ENCODE results near the gene CXCL12. TPM values are rescaled to one million over a fixed set of nuclear protein-coding genes. Genes with fewer than 3 reads are reported as not detected.

Gene CXCL12
- total and polyA plus RNA-seq, 4 donors, result 23.7 to 91.4 (median 51.8) TPM

GRCh38 chr10:44413416-44413815 lies 28.5 kb upstream of the CXCL12 start:
- peaks cover 0 to 16% (median 3%) of the 10 kb centered on the region in 4 donors for H3K9me3 ChIP-seq (ENCODE audit: control insufficient read depth in 4 of 4, insufficient read depth in 3 of 4, low read length in 3 of 4)
- ATAC-seq (ENCODE audit: insufficient read depth, low FRiP score), result no peak
- no peak overlapping the region for H3K27ac ChIP-seq (ENCODE audit: low read depth in 1 of 2, low read length in 1 of 2)
- H3K27me3 ChIP-seq (ENCODE audit: control insufficient read depth in 3 of 3, insufficient read depth in 3 of 3, low read length in 2 of 3), result no peaks in the 10 kb centered on the region
- 82 to 96% methylated on average over 1 of the region's 1 CpG for WGBS, 2 donors
- no peak for DNase-seq
- H3K36me3 ChIP-seq (ENCODE audit: control insufficient read depth in 4 of 4, insufficient read depth in 4 of 4, low read length in 4 of 4), result no peaks in the 10 kb centered on the region
- H3K4me1 ChIP-seq (ENCODE audit: control insufficient read depth in 5 of 5, insufficient read depth in 5 of 5, low read length in 5 of 5), result peaks cover 0 to 15% (median 0%) of the 10 kb centered on the region in 5 donors
- H3K4me3 ChIP-seq, result no peak overlapping the region
- TF ChIP-seq, protein P1, sequence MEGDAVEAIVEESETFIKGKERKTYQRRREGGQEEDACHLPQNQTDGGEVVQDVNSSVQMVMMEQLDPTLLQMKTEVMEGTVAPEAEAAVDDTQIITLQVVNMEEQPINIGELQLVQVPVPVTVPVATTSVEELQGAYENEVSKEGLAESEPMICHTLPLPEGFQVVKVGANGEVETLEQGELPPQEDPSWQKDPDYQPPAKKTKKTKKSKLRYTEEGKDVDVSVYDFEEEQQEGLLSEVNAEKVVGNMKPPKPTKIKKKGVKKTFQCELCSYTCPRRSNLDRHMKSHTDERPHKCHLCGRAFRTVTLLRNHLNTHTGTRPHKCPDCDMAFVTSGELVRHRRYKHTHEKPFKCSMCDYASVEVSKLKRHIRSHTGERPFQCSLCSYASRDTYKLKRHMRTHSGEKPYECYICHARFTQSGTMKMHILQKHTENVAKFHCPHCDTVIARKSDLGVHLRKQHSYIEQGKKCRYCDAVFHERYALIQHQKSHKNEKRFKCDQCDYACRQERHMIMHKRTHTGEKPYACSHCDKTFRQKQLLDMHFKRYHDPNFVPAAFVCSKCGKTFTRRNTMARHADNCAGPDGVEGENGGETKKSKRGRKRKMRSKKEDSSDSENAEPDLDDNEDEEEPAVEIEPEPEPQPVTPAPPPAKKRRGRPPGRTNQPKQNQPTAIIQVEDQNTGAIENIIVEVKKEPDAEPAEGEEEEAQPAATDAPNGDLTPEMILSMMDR (IDR thresholded peaks at IDR 0.05; ENCODE audit: control extremely low read depth, extremely low read depth), result no peak
- no peak overlapping the region for H3K9ac ChIP-seq (ENCODE audit: insufficient read depth in 1 of 2, low read length in 2 of 2)

DNA sequence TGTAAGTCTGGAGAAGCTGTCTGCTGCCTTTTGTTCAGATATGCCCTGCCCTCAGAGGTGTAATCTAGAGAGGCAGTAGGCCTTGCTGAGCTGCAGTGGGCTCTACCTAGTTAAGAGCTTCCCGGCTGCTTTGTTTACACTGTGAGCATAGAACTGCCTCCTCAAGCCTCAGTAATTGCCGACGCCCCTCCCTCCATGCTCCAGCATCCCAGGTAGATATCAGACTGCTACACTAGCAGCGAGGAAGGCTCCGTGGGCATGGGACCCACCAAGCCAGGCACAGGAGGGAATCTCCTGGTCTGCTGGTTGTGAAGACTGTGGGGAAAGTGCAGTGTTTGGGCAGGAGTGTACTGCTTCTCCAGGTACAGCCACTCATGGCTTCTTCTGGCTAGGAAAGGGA lies 26.4 kb upstream of the CXCL12 start:
- DNase-seq (no peak), ATAC-seq (ENCODE audit: insufficient read depth, low FRiP score) (no peak)
- no peak overlapping the region for H3K4me3 ChIP-seq
- H3K27me3 ChIP-seq (ENCODE audit: control insufficient read depth in 3 of 3, insufficient read depth in 3 of 3, low read length in 2 of 3), result no peaks in the 10 kb centered on the region
- H3K36me3 ChIP-seq (ENCODE audit: control insufficient read depth in 4 of 4, insufficient read depth in 4 of 4, low read length in 4 of 4), result no peaks in the 10 kb centered on the region
- no peak overlapping the region for H3K9ac ChIP-seq (ENCODE audit: insufficient read depth in 1 of 2, low read length in 2 of 2)
- H3K9me3 ChIP-seq (ENCODE audit: control insufficient read depth in 4 of 4, insufficient read depth in 3 of 4, low read length in 3 of 4), result peaks cover 0 to 12% (median 3%) of the 10 kb centered on the region in 4 donors
- 90 to 91% methylated on average over 5 of the region's 5 CpGs for WGBS, 2 donors
- H3K27ac ChIP-seq (ENCODE audit: low read depth in 1 of 2, low read length in 1 of 2), result no peak overlapping the region
- peaks cover 0 to 4% (median 0%) of the 10 kb centered on the region in 5 donors for H3K4me1 ChIP-seq (ENCODE audit: control insufficient read depth in 5 of 5, insufficient read depth in 5 of 5, low read length in 5 of 5)
- TF ChIP-seq, protein P1 (IDR thresholded peaks at IDR 0.05; ENCODE audit: control extremely low read depth, extremely low read depth), result no peak

- no peak for ATAC-seq (ENCODE audit: insufficient read depth, low FRiP score)
Observed at GRCh38 chr10:44404741-44405437, 20.0 kb upstream of the CXCL12 start.

More at GRCh38 chr10:44404741-44405437, 20.0 kb upstream of the CXCL12 start:
- no peak for DNase-seq
- WGBS, 2 donors, result 94 to 96% methylated on average over 2 of the region's 2 CpGs
- H3K36me3 ChIP-seq (ENCODE audit: control insufficient read depth in 4 of 4, insufficient read depth in 4 of 4, low read length in 4 of 4), result no peaks in the 10 kb centered on the region
- H3K27ac ChIP-seq (ENCODE audit: low read depth in 1 of 2, low read length in 1 of 2), result no peak overlapping the region
- peaks cover 0 to 2% (median 0%) of the 10 kb centered on the region in 3 donors for H3K27me3 ChIP-seq (ENCODE audit: control insufficient read depth in 3 of 3, insufficient read depth in 3 of 3, low read length in 2 of 3)
- no peak overlapping the region for H3K9ac ChIP-seq (ENCODE audit: insufficient read depth in 1 of 2, low read length in 2 of 2)
- TF ChIP-seq, protein P1 (IDR thresholded peaks at IDR 0.05; ENCODE audit: control extremely low read depth, extremely low read depth), result no peak
- H3K4me3 ChIP-seq, result no peak overlapping the region
- H3K9me3 ChIP-seq (ENCODE audit: control insufficient read depth in 4 of 4, insufficient read depth in 3 of 4, low read length in 3 of 4), result peaks cover 0 to 2% (median 0%) of the 10 kb centered on the region in 4 donors
- H3K4me1 ChIP-seq (ENCODE audit: control insufficient read depth in 5 of 5, insufficient read depth in 5 of 5, low read length in 5 of 5), result no peaks in the 10 kb centered on the region

Data from lung (tissue), 12 donors.